Fibroblast of lung (primary cell): ENCODE data around the gene GPR27. TPM values are rescaled to one million over a fixed set of nuclear protein-coding genes. Genes with fewer than 3 reads are reported as not detected.

ENCODE experiments used
- DNase-seq, 2 donors: peaks; one replicate each; pipeline versions ENCODE4 v3.0.0 to v3.0.0-alpha.2; 2010; ENCODE audit warnings: low read depth in 2 of 2
- H2AFZ ChIP-seq: 2 replicates; pipeline ENCODE4 v1.5.1; 2012; ENCODE audit warnings: low read length, control low read depth, inconsistent platforms
- H3K27ac ChIP-seq: 2 replicates; pipeline ENCODE4 v1.5.1; 2011; ENCODE audit warnings: low read length, control low read depth; ENCODE audit not compliant: insufficient read depth
- H3K27me3 ChIP-seq: 2 replicates; pipeline ENCODE4 v1.5.1; 2011; ENCODE audit warnings: mild to moderate bottlenecking, low read length; ENCODE audit not compliant: control insufficient read depth, insufficient read depth
- H3K36me3 ChIP-seq: 2 replicates; pipeline ENCODE4 v1.5.1; 2011; ENCODE audit warnings: low read length; ENCODE audit not compliant: control insufficient read depth, insufficient read depth
- H3K4me1 ChIP-seq: 2 replicates; pipeline ENCODE4 v1.5.1; 2011; ENCODE audit warnings: low read length; ENCODE audit not compliant: control insufficient read depth, insufficient read depth; ENCODE audit errors: extremely low read depth
- H3K4me2 ChIP-seq: 2 replicates; pipeline ENCODE4 v1.5.1; 2011; ENCODE audit warnings: low read length, control low read depth; ENCODE audit not compliant: insufficient read depth; ENCODE audit errors: extremely low read depth
- H3K4me3 ChIP-seq, 4 experiments: fragments of 200-600 bp in 1 of 4; sonication (generic) in 1 of 4; replicated peaks in 1 of 4; 2 replicates each; pipeline ENCODE4 v1.5.1; 2011 to 2016; ENCODE audit warnings: low read length in 4 of 4, low read depth in 3 of 4, mild to moderate bottlenecking in 3 of 4, control low read depth in 2 of 4, inconsistent platforms in 1 of 4, mixed read lengths in 1 of 4; ENCODE audit not compliant: insufficient read depth in 1 of 4; ENCODE audit errors: control extremely low read depth in 1 of 4
- H3K79me2 ChIP-seq: 2 replicates; pipeline ENCODE4 v1.5.1; 2012; ENCODE audit warnings: mild to moderate bottlenecking, low read length, inconsistent platforms; ENCODE audit not compliant: control insufficient read depth, insufficient read depth
- H3K9ac ChIP-seq: 2 replicates; pipeline ENCODE4 v1.5.1; 2011; ENCODE audit warnings: mild to moderate bottlenecking, low read length, control low read depth; ENCODE audit not compliant: insufficient read depth
- H3K9me3 ChIP-seq: 2 replicates; pipeline ENCODE4 v1.5.1; 2012; ENCODE audit warnings: low read depth, low read length; ENCODE audit not compliant: control insufficient read depth, insufficient read depth
- H4K20me1 ChIP-seq: 2 replicates; pipeline ENCODE4 v1.5.1; 2011; ENCODE audit warnings: low read length; ENCODE audit not compliant: control insufficient read depth, insufficient read depth; ENCODE audit errors: extremely low read depth
- CTCF ChIP-seq, 2 donors: IDR thresholded peaks in 1 of 2; conservative IDR thresholded peaks in 1 of 2; 1 replicate in 1 of 2; 2 replicates in 1 of 2; pipeline ENCODE4 v1.5.1; 2011 to 2012; ENCODE audit warnings: low read length in 2 of 2, control low read depth in 1 of 2, inconsistent platforms in 1 of 2, low read depth in 1 of 2, mild to moderate bottlenecking in 1 of 2
- EZH2 ChIP-seq: IDR thresholded peaks from 2 replicates; pipeline ENCODE4 v1.5.1; 2012; ENCODE audit warnings: low read length, control low read depth, mild to moderate bottlenecking; ENCODE audit errors: missing control alignments
- polyA plus RNA-seq, 2 donors: library from polyadenylated mRNA; depleted of rRNA in 1 of 2; stranded (reverse) in 1 of 2; unstranded in 1 of 2; fragments of >200 nt; gene quantifications; 2 replicates each; pipeline ENCODE4 v1.2.1, GENCODE V29; 2011 to 2012; ENCODE audit warnings: missing spikeins in 1 of 2
- total RNA-seq: library from RNA; depleted of rRNA; stranded (reverse); fragments of >200 nt; gene quantifications from 2 replicates; pipeline ENCODE4 v1.2.1, GENCODE V29; 2014

The GPR27 gene
- total and polyA plus RNA-seq, 2 donors (not counting 1 experiment from before 2014, with no cell fraction given): not detected

GRCh38 chr3:71734881-71735280 is 18.8 kb upstream of the GPR27 start:
- no peak for TF ChIP-seq CTCF (conservative IDR thresholded peaks at IDR 0.05 in 1 of 2, IDR thresholded peaks at IDR 0.05 in 1 of 2; ENCODE audit: low read depth in 1 of 2, low read length in 2 of 2)
- no peak for TF ChIP-seq EZH2
- H3K9me3 ChIP-seq: no peaks in the 10 kb centered on the region
- no peak overlapping the region for H3K27ac ChIP-seq
- H3K4me3 ChIP-seq: no peak overlapping the region
- peaks cover 2% of the 10 kb centered on the region for H3K27me3 ChIP-seq
- no peaks in the 10 kb centered on the region for H3K36me3 ChIP-seq
- H3K79me2 ChIP-seq: no peaks in the 10 kb centered on the region
- no peaks in the 10 kb centered on the region for H3K4me1 ChIP-seq
- H3K9ac ChIP-seq: no peak overlapping the region
- DNase-seq: no peak
- no peak overlapping the region for H3K4me2 ChIP-seq
- no peaks in the 10 kb centered on the region for H4K20me1 ChIP-seq
- H2AFZ ChIP-seq: no peak overlapping the region

GRCh38 chr3:71742621-71743020 is 11.0 kb upstream of the GPR27 start:
- no peak overlapping the region for H3K4me2 ChIP-seq

GRCh38 chr3:71744738-71745137 is 8.9 kb upstream of the GPR27 start:
- no peak for DNase-seq
- Histone ChIP-seq H3K9ac (no peak overlapping the region), H3K4me3 (no peak overlapping the region), H3K9me3 (no peaks in the 10 kb centered on the region), H3K27me3 (peaks cover 2% of the 10 kb centered on the region), H3K79me2 (no peaks in the 10 kb centered on the region), H3K4me2 (no peak overlapping the region), H3K4me1 (no peaks in the 10 kb centered on the region), H3K27ac (no peak overlapping the region), H2AFZ (no peak overlapping the region), H3K36me3 (no peaks in the 10 kb centered on the region), H4K20me1 (no peaks in the 10 kb centered on the region)
- TF ChIP-seq CTCF (conservative IDR thresholded peaks at IDR 0.05 in 1 of 2, IDR thresholded peaks at IDR 0.05 in 1 of 2; ENCODE audit: low read depth in 1 of 2, low read length in 2 of 2) (no peak), EZH2 (no peak)

More at GRCh38 chr3:71742621-71743020, 11.0 kb upstream of the GPR27 start:
- no peaks in the 10 kb centered on the region for H3K79me2 ChIP-seq
- no peaks in the 10 kb centered on the region for H3K4me1 ChIP-seq
- no peaks in the 10 kb centered on the region for H3K36me3 ChIP-seq
- no peak overlapping the region for H3K9ac ChIP-seq
- peaks cover 2% of the 10 kb centered on the region for H3K27me3 ChIP-seq
- H3K4me3 ChIP-seq: no peak overlapping the region
- no peak for DNase-seq
- H2AFZ ChIP-seq: no peak overlapping the region
- TF ChIP-seq EZH2: no peak
- H4K20me1 ChIP-seq: no peaks in the 10 kb centered on the region
- H3K27ac ChIP-seq: no peak overlapping the region
- H3K9me3 ChIP-seq: no peaks in the 10 kb centered on the region
